GM13977 (cell line): Measurements from ENCODE around the gene C3orf33.
"Not testable (repeated sequence)": the region's sequence is repeated elsewhere in the genome, so short reads cannot be mapped to it uniquely, and the experiment has no call there.

Experiments used
- DNase-seq: peaks from one replicate; pipeline ENCODE4 v3.0.0; 2012; ENCODE audit warnings: low spot score
- CTCF ChIP-seq: IDR thresholded peaks from 2 replicates; pipeline ENCODE4 v1.5.1; 2012; ENCODE audit warnings: mild to moderate bottlenecking, control low read depth; ENCODE audit not compliant: insufficient read depth; ENCODE audit errors: extremely low read depth, missing control alignments
- in situ Hi-C: fragments of 300-500 bp; cut with MboI; formaldehyde crosslinking; loops from one replicate; pipeline ENCODE4 v1.12.0; 2022; ENCODE audit warnings: low sequenced_read_pairs, low pct_unique_long_range_greater_than_20kb, mixed read lengths, inconsistent platforms; ENCODE audit not compliant: unreplicated experiment

The C3orf33 gene

GRCh38 chr3:155846119-155846518 lies 40.0 kb upstream of the C3orf33 start:
- TF ChIP-seq CTCF = no peak
- in situ Hi-C loops = no loop called here
- no peak for DNase-seq

GRCh38 chr3:155843569-155843968 lies 37.5 kb upstream of the C3orf33 start:
- in situ Hi-C loops = no loop called here
- TF ChIP-seq CTCF = no peak

GRCh38 chr3:155835341-155836071 lies 29.4 kb upstream of the C3orf33 start:
- in situ Hi-C loops = no loop called here
- DNase-seq = no peak
- no peak for TF ChIP-seq CTCF

More at GRCh38 chr3:155843569-155843968, 37.5 kb upstream of the C3orf33 start:
- no peak for DNase-seq

GRCh38 chr3:155828490-155829098 lies 22.5 kb upstream of the C3orf33 start:
- DNase-seq, in situ Hi-C loops: not testable (repeated sequence)

- no peak for DNase-seq
- in situ Hi-C loops = no loop called here
- TF ChIP-seq CTCF = no peak
Measured at GRCh38 chr3:155815030-155815545, 9.0 kb upstream of the C3orf33 start.

GRCh38 chr3:155813224-155813623 lies 7.1 kb upstream of the C3orf33 start:
- DNase-seq, in situ Hi-C loops: not testable (repeated sequence)

- in situ Hi-C loops = no loop called here
- TF ChIP-seq CTCF = no peak
- DNase-seq = no peak
Measured at GRCh38 chr3:155809181-155809580, 3.1 kb upstream of the C3orf33 start.
